GM19452 (cell line): ENCODE measurements around the gene SLC25A21.
"Not testable (repeated sequence)": the region's sequence is repeated elsewhere in the genome, so short reads cannot be mapped to it uniquely, and the experiment has no call there.

Experiments used
- ATAC-seq: cut with Tn5 transposase; IDR thresholded peaks from one replicate; pipeline ENCODE4 v1.9.1; 2021; ENCODE audit not compliant: unreplicated experiment

SLC25A21 gene

DNA sequence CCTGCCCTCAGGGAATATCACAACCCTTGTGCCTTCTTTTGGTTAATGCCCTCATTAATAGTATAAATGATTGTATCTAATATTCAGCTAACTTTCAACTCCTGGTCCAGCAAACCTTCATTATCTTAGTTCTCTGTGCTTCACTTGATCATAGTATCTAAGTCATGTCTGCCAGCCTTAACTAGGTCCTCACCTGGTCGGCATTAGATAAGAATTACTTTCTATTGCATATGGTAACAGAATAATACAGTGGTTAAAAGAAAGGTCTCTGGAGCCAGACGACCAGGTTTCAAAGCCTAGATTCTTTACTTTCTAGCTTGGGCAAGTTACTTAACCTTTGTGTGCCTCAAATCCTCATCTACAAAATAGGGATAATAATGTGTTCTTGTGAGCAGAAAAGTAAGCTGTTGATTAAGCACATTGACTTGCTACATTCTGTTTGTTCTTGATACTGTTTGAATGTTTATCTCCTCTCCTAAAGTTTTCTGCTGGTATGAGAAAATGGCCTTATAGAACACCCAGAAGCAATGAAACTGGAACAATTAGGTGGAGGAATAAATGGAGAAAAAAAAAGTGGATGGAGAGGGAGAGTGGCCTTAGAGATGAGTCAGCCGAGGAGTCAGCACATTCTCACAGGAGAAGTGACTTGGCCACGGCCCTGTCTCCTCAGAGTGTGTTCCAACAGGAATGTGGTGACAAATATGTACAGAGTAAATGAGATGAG, 176.1 kb downstream of the SLC25A21 start:
- no peak for ATAC-seq

DNA sequence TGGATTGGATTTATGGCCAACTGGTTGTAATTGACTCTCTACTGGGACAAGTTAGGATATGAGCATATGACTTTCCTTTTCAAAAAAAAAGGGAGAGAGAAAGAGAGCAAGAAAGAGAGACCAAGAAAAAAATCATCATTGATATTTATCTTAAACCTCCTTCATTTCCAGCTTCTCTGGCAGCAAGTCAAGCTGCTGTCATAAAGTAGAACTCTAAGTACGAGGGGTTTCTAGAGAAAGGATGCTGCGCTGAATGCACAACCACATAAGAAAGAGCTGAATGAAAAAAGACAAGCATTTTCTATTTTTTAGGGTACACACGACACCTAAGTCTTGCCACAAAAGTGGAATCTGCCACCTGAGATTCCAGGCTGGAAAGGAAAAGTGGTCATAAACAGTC, 182.6 kb downstream of the SLC25A21 start:
- no peak for ATAC-seq

DNA sequence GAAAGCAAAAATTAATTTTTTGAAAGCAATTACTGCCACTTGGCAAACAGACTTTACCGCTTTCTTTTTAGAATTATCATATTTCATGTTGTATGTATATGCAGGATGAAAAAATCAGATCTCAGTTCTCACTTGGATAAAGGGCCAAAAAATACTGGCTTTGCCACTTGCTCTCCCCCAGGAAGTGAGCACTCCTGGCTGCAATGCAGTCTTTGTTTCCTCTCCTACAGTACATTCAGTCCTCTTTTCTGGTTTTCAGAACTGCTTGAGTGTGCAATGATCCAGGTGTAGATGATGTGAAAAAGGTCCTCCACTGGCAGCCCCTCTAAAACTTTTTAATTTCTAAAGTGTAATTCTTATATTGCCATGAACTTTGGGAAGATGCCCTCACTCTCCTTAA, 183.4 kb downstream of the SLC25A21 start:
- no peak for ATAC-seq

DNA sequence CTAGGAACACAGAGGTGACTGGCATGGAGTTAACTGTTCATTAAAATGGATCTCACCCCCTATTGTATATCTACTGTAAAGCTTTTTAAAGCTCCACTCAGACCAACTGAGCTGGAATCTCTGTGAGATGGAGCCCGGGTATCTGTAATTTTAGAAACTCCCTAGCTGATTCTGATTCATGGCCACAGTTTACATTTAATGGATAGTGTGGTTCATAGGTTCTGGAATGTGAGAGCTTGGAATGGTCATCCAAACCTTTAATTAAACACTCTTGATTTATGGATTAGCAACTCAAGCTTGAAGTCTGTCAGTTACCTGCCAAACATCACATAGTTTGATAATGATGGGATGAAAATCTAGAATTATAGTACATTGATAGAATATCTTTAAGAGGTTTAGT, 183.8 kb downstream of the SLC25A21 start:
- ATAC-seq: no peak

DNA sequence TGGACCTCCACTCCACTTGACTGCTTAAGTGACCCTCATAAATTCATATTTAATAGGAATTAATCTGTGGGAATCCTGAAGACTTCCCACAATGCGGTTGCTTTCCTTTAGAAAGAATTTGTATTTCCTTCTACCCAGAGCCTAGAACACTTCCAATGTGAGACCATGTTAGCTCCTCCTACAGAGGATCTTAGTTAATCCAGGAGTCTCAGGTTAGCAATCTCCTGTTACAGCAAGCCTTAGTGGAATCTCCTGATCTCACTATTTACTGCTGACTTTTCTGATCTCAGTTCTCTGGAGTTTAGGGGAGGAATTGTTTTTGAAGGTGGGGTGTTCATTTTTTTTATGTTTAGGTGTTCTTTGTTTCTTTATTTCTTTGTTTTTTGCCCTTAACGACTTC, 186.0 kb downstream of the SLC25A21 start:
- no peak for ATAC-seq

DNA sequence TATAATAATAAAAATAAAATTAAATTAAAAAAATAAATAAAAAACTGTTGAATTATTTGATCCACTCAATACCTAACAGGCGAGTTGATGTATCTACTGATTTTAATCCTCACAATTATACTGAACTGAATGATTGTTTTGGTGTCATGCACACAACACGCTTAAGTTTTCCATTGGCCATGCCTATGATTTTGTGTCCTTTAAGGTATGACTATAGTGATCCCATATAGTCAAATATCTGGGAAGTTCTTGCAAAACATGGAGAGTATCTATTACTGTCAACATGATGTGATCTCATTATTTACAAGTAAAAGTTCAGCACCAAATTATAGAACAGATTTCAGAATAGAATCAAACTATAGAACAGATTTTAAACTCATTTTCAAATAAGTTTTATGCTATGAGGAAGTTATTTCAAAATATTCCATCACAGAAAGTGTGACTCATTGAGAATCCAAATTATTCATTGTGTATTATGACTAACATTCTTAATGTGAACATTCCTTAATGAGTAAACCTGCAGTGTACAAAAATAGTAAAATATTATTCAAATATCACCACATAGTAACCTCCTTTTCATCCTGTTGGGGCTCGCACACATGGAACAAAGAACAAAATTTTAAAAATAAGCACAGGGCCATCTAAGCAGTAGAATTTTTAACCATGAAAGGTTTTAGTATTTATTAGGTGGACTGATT, 190.4 kb downstream of the SLC25A21 start:
- no peak for ATAC-seq

DNA sequence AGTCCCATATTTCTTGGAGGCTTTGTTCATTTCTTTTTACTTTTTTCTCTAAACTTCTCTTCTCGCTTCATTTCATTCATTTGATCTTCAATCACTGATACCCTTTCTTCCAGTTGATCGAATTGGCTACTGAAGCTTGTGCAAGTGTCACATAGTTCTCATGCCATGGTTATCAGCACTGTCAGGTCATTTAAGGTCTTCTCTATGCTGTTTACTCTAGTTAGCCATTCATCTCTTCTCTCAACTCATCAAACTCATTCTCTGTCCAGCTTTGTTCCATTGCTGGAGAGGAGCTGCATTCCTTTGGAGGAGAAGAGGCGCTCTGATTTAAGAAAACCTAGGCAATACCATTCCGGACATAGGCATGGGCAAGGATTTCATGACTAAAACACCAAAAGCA, 192.0 kb downstream of the SLC25A21 start:
- ATAC-seq: not testable (repeated sequence)

DNA sequence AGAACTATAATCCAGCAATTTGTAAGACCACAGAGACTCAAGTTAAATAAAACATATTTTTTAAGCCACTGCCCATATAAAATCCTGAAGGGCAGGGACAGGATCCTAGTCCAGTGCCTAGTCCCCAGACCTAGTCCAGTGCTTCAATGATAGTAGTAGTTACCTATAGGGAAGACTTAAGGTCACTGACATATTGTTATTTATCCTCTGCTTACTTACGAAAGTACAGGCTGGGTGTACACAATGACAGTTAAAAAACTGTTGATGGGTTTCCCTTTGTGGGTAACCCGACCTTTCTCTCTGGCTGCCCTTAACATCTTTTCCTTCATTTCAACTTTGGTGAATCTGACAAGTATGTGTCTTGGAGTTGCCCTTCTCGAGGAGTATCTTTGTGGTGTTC, 192.5 kb downstream of the SLC25A21 start:
- ATAC-seq: no peak

DNA sequence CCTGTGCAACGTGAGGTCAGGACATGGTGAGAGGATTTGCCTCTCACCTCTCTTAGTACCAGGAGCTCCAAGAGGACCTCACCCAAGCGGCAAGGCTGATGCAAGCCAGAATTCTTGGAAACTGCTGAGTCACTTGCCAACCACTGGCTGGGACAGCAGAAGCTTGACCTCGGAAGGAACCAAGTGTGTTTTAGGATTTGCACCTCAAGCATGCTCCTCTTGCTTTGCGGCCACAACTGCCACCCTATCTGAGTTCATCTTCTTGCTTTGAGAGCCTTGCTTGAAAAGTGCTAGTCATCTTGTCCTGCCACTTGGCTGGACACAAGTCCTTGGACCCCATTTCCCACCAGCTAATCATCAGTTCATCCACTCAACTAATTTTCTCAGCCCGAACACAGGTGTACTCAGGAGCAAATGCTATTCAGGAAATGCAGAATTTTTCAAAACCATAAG, 195.8 kb downstream of the SLC25A21 start:
- no peak for ATAC-seq

DNA sequence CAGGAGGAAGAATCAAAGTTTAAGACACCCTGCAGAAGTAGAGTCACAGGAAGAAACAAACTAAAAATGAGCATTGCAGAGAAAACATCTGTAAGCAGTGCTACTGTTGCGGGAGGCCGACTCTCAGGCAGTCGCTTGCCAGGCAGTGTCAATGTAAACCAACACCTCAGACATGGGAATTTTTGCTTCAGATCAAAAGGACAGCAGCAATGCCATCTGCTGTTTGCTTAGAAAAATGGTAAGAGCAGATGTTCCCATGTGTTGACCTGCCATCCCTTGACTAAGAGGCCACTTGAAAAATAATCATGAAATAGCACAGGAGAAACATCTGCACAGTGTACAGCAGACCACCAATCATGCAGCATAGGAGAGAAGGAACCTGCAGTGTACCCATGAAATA, 196.6 kb downstream of the SLC25A21 start:
- ATAC-seq: no peak

DNA sequence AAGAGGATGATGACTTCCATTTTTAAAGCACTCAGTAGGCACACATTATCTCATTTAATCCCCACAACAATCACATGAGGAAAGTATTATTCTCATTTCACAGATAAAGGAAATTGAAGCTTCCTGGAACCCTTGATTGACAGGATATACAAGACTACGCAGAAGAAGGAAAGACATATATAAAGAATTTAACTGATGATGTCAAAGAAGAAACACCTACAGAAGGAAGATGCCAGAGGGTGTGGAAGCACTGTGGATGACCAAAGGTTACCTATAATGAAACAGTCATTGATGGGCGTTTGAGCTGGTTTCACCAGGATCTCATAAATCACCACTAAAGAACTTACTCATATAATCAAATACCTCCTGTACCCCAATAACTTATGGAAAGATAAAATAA, 197.4 kb downstream of the SLC25A21 start:
- no peak for ATAC-seq

DNA sequence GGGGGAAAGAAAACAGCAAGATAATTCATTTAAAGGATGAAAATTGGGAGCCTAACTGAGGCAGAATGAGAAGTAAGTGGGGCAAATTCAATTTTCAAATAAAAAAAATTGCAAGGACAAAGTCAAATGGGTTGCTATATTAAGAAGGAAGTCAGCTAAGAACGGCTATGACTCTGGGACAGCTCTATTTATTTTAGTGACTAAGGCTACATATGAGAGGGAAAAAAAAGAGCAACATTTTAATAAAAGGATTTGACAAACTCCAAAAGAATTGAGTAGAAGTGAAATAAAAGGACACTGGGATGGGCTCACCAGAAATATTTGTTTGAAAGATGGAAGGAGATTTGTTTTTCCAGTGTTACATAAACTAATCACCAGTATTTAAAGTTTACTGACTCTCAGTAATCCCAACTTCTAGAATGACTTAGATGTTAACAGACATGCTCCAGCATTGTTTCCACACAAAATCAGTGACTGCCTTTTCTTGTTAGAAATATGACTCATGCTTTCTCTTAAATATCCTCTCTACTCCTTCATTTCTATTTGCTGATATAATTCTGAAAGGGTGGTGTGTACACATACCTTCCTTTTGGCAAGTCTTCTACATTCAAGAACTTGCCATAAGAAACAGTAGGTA, 198.5 kb downstream of the SLC25A21 start:
- ATAC-seq: no peak

DNA sequence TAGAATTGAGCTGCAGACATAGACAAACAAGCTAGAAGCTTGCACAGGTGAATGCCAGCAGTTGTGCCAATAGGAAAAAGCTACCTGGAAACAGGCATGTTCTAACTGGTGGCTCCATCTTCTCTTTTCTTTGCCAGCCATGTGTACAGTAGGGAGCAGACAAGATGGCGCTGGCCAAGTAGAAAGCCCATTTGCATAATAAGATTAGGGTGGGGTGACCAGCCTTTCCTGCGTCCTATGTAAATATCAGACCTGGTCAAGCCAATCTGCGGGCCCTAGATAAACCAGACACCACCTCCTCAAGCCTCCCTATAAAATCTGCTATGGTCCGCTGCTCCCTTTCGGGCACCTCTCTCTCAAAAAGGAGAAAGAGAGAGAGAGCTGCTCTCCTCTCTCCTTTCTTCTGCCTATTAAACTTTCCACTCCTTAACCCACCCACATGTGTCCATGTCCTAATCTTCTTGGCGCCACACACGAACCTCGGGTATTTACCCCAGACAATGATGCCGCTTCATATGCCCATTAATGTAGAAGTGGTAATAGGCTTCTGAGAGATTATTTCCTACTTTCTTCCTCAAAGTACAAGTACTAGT, 201.0 kb downstream of the SLC25A21 start:
- no peak for ATAC-seq

DNA sequence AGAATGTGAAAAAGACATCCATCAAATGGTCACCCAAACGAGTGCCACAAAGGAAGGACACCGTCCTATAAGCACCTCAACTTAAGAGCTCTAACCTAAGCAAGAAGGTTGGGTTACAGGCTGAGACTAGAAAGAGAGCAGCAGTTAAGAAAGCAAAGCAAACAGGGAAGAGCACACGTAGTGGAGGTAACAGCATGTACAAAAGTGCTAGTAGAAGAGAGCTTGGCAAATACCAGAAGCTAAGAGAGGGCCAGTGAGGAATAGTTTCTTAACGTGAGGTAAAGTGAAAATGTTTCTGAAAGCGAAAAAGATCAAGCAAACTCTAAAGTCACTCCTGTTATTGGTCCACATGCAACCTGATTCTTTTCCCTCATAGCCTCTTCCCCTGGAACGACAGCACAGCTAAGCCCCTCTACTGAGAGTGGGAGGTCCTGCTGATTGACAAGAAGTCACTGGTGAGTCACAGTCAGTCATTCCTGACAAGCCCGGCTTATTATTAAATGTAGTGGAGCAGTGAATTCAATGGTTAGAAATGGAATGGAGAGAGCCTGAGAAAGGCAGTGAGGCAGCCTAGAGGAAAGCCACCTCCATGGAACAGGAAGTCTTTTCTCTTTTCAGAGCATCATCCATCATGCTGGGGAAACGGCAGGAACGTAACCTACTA, 204.4 kb downstream of the SLC25A21 start:
- ATAC-seq: no peak

DNA sequence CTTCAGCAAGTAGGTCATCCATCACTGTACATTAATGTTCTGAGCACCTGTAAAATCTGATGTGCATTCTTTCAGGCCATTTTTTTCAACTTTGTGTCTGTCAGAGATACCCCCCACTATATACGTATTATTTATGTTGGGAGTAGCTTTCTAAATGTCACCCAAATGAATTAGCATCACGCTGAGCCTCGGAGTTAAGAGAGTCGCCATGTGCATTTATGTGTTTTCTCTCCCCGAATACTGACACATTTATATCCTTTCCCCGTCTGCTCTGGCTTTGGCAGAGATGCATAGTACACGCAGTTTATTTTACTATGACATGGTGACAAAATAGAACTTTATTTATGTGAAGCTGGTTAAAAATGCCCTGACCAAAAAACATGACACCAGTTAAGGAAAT, 216.4 kb downstream of the SLC25A21 start:
- no peak for ATAC-seq

DNA sequence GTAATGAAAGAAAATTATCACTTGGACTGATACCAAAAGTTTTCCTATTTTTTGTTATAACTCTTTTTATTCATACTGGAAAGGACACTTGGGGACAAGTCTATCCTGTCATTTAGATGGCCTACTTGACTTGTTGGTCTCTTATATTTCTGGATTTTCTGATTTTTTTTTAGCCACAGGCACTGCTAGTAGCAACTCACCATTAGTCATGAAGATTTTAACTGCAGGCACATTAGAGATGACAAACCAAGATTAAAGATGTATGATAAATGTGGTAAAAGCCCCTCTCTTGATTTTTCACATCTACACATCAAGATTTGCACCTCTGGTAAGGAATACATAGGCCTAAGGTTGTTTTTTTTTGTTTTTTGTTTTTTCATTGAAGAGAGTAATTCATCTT, 217.0 kb downstream of the SLC25A21 start:
- ATAC-seq: no peak

DNA sequence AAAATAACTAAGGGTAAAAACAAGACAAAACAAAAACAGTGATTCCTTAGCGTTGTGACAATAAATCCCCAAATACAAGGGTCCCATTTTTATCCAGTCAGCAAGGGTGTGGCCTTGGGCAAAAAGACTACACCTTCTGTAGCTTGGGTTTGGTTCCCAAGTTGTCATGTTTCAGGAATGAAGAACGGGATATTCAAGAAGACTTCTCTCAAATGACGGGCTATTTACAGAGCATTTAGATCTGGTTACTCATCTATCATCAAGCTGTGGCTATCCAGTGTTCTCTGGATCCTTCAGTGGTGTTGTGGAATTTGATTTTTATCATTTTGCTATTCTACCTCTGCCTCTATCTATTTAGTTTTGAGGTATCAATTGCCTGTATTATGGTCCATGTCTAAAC, 219.7 kb downstream of the SLC25A21 start:
- no peak for ATAC-seq

DNA sequence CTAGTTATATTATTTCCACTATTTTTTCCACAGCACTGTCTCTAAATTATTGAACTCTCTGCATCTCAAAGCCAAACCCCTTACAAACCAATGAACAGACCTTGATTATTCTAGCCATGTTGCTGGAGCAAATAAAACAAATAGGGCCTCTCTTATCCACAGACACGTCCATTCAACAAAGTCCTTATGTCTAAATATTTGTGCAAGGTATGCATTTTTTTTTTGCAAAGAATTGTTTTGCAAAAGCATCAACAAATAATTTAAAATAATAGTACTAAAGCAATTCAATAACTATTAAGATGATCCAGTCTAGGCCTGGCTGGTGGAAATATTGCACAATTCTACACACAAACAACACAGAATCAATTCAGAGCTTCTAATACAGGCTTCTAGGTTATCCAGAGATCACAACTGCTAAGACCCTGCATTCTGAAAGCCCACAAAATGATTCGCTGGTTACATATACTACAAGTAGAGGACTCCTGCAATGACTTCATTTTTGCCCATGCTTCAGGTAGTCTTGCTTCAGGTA, 221.0 kb downstream of the SLC25A21 start:
- ATAC-seq: no peak

DNA sequence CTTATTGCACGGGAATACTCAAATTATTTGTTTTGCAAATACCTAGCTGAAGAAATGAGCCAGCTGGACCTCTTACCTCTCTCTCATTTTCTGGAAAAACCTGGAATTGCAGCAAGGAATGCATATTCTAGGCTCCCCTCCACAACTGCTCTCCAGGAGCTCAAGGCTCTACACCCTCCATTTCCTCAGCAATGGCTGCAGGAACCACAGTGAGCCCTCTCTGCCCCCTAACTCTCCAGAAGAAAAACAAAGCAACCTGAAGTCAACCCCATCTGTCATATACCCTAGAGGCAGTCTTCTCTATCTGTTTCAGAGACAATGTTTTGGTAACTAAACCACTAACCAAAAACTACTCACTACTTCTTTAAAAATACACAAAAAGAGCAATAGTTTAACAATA, 221.6 kb downstream of the SLC25A21 start:
- no peak for ATAC-seq

DNA sequence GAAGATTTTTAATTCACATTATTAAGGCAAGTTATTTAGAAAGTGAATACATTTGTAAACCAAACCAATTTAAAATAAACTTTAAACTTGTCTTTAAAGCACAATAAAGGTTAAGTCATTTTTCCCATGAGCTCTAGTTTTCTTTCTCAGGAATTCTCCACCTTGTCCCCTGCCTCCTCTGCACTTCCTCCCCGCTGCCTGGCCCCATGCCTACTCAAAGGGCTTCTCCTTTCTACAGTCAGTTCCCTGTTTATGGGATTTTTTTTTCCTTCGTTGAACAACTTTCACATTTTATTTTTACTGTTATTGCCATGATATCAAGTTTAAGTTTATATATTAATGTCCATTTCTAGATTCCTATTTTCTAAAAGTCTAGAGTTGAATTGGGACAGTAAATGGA, 223.0 kb downstream of the SLC25A21 start:
- no peak for ATAC-seq
